Measurements from ENCODE around the gene CEACAM16.

CEACAM16 gene

GRCh38 chr19:44740351-44740824, 41.4 kb downstream of the CEACAM16 start:
- no peak for TF ChIP-seq ZFX (IDR thresholded peaks at IDR 0.05)
- TF ChIP-seq, protein P1, sequence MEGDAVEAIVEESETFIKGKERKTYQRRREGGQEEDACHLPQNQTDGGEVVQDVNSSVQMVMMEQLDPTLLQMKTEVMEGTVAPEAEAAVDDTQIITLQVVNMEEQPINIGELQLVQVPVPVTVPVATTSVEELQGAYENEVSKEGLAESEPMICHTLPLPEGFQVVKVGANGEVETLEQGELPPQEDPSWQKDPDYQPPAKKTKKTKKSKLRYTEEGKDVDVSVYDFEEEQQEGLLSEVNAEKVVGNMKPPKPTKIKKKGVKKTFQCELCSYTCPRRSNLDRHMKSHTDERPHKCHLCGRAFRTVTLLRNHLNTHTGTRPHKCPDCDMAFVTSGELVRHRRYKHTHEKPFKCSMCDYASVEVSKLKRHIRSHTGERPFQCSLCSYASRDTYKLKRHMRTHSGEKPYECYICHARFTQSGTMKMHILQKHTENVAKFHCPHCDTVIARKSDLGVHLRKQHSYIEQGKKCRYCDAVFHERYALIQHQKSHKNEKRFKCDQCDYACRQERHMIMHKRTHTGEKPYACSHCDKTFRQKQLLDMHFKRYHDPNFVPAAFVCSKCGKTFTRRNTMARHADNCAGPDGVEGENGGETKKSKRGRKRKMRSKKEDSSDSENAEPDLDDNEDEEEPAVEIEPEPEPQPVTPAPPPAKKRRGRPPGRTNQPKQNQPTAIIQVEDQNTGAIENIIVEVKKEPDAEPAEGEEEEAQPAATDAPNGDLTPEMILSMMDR (conservative IDR thresholded peaks at IDR 0.05), result no peak
- peak overlapping the region; percentile 96 for H3K27ac ChIP-seq

DNA sequence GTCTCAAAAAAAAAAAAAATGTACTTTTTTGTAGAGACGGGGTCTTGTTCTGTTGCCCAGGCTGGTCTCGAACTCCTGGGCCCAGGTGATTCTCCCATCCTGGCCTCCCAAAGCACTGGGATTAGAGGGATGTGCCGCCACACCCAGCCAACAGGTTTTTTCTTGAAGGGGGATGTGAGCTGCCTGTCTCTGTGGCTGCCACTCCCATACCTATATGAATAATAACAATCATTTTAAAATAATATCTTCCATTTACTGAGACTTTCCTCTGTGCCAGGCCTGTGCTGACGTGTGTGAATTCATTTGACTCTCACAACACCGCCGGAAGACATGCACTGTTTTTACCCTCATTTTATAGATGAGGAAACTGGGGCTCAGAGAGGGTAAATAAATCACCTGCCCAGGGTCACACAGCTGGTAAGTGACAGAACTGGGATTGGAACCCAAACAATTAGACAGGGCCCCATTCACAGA, 42.3 kb downstream of the CEACAM16 start:
- TF ChIP-seq ZFX (IDR thresholded peaks at IDR 0.05), result no peak
- TF ChIP-seq, protein P1 (conservative IDR thresholded peaks at IDR 0.05), result no peak
- H3K27ac ChIP-seq, result peak overlapping the region; percentile 96

DNA sequence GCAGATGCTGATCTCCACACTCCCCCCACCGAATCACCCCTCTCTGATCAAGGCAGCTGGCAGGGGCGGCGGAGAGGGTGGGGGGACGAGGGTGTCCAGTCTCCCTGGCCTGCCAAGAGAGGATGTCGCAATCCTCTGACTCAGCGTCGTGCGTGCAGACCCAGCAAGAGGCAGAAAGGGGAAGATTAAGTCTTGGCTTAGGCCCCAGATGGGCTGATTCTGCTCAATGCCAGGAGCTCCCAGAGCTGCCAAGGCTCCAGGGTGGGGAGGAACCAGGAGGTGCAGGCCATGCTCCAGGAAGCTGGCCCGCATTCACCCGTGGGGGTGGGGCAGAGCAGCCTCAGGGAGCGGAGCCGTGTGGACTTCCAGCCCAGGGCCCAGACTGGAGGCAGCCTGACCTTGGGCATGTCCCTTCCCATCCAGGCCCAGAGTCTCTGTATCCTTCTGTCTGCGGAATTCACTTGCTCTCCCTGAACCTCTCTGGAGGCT, 42.9 kb downstream of the CEACAM16 start:
- TF ChIP-seq ZFX (IDR thresholded peaks at IDR 0.05), result no peak
- TF ChIP-seq, protein P1 (conservative IDR thresholded peaks at IDR 0.05), result no peak

GRCh38 chr19:44742330-44743061, 43.5 kb downstream of the CEACAM16 start:
- TF ChIP-seq, protein P1 (conservative IDR thresholded peaks at IDR 0.05), result no peak
- no peak for TF ChIP-seq ZFX (IDR thresholded peaks at IDR 0.05)
- H3K27ac ChIP-seq, result peak overlapping the region; percentile 96

More for the DNA sequence above, 42.9 kb downstream of the CEACAM16 start:
- peak overlapping the region; percentile 96 for H3K27ac ChIP-seq

DNA sequence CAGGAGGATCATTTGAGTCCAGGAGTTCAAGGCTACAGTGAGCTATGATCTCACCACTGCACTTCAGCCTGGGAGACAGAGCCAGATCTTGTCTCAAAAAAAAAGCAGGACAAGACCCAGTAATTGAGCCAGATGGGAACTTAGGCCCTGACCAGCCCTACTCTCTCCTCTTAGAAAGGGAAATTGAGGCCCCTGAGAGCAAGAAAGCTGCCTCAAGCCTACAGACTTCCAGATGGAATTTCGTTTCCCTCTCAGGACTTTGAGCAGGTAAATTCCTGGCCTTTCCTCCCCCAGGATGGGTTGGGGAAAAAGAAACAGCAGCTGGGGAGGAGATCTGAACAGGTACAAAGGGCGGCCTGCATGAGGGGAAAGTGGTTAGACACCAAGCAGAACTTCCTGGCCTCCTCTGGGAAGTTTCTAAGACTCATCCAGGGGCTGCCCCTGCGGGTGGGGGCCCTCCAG, 46.0 kb downstream of the CEACAM16 start:
- TF ChIP-seq, protein P1 (conservative IDR thresholded peaks at IDR 0.05), result no peak
- no peak for TF ChIP-seq ZFX (IDR thresholded peaks at IDR 0.05)
- H3K27ac ChIP-seq, result peak overlapping the region; percentile 96

DNA sequence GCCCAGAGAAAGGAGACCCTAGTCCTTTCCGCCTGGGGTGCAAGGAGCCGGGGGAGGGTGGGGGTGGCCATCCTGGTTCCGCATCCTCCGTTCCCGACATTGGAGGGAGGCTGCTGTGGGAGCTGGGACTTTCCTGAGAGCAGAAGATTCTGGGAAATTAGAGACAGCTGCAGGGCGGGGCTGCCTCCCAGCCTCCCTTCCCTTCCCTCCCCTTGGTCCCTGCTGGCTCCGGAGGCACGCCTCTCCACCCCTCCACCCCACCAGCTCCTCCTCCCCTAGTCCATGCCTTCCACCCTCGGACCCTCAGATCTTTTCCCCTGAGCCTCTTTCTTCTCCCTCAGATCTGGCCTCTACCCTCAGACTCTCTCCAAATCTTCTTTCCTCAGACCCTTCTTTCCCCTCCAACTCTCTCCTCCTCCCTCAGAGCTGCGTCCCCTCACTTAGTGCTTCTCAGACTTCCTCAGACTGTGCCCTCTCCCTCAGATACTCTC, 46.4 kb downstream of the CEACAM16 start:
- no peak for TF ChIP-seq ZFX (IDR thresholded peaks at IDR 0.05)
- TF ChIP-seq, protein P1 (conservative IDR thresholded peaks at IDR 0.05), result no peak
- H3K27ac ChIP-seq, result peak overlapping the region; percentile 96
